NCI-H226 (cell line): Measurements from ENCODE around the gene TBL1Y.
"Not testable (repeated sequence)": the region's sequence is repeated elsewhere in the genome, so short reads cannot be mapped to it uniquely, and the experiment has no call there.

Experiments
- DNase-seq: peaks from one replicate; pipeline ENCODE4 v3.0.0-alpha.2; 2015

Gene TBL1Y

GRCh38 chrY:6910372-6911252, at the start of gene TBL1Y:
Gene TBL1Y (plus strand): TSS chrY:6910697. CDS start chrY:7025085, 114,388 bp downstream.
- DNase-seq, result no peak

- no peak for DNase-seq
Observed at GRCh38 chrY:6894496-6894895, 16.0 kb upstream of the TBL1Y start.

GRCh38 chrY:6895236-6895635, 15.3 kb upstream of the TBL1Y start:
- DNase-seq, result no peak

GRCh38 chrY:6902116-6902515, 8.4 kb upstream of the TBL1Y start:
- DNase-seq, result not testable (repeated sequence)

GRCh38 chrY:6907591-6907990, 2.9 kb upstream of the TBL1Y start:
- DNase-seq, result no peak

- not testable (repeated sequence) for DNase-seq
Observed at GRCh38 chrY:6908021-6908420, 2.5 kb upstream of the TBL1Y start.

GRCh38 chrY:6909118-6909521, 1.4 kb upstream of the TBL1Y start:
- no peak for DNase-seq

GRCh38 chrY:6909856-6910255, 641 bp upstream of the TBL1Y start:
- DNase-seq, result no peak

GRCh38 chrY:6911253-6911881, 870 bp downstream of the TBL1Y start, which contains the start of gene AMELY:
Gene AMELY (minus strand): TSS chrY:6911752. CDS start chrY:6872608, 39,144 bp downstream.
- no peak for DNase-seq

GRCh38 chrY:6913362-6913761, 2.9 kb downstream of the TBL1Y start:
- DNase-seq, result no peak

- no peak for DNase-seq
Observed at GRCh38 chrY:6921061-6921460, 10.6 kb downstream of the TBL1Y start.

GRCh38 chrY:6928265-6928664, 17.8 kb downstream of the TBL1Y start:
- DNase-seq, result no peak

- DNase-seq, result no peak
Observed at GRCh38 chrY:6929237-6929636, 18.7 kb downstream of the TBL1Y start.

GRCh38 chrY:6931779-6932396, 21.4 kb downstream of the TBL1Y start:
- no peak for DNase-seq

- DNase-seq, result no peak
Observed at GRCh38 chrY:6935497-6935896, 25.0 kb downstream of the TBL1Y start.

GRCh38 chrY:6947695-6948094, 37.2 kb downstream of the TBL1Y start:
- no peak for DNase-seq

- DNase-seq, result no peak
Observed at GRCh38 chrY:6948378-6948777, 37.9 kb downstream of the TBL1Y start.

- no peak for DNase-seq
Observed at GRCh38 chrY:6949947-6950346, 39.5 kb downstream of the TBL1Y start.

- DNase-seq, result no peak
Observed at GRCh38 chrY:6964732-6965131, 54.2 kb downstream of the TBL1Y start.

- DNase-seq, result no peak
Observed at GRCh38 chrY:6966521-6966920, 56.0 kb downstream of the TBL1Y start.

GRCh38 chrY:6967736-6968135, 57.2 kb downstream of the TBL1Y start:
- DNase-seq, result no peak

- DNase-seq, result no peak
Observed at GRCh38 chrY:6968191-6968590, 57.7 kb downstream of the TBL1Y start.

GRCh38 chrY:6972271-6972887, 61.9 kb downstream of the TBL1Y start:
- DNase-seq, result no peak
